Liver (tissue), 9 donors: ENCODE measurements around the gene DNMBP. TPM values are rescaled to one million over a fixed set of nuclear protein-coding genes. Genes with fewer than 3 reads are reported as not detected.

ENCODE experiments used
- DNase-seq: peaks from one replicate; pipeline ENCODE4 v3.0.0-alpha.2; 2017; ENCODE audit warnings: low spot score
- H3K27ac ChIP-seq, 2 donors: one replicate each; pipeline ENCODE4 v1.7.0; 2013; ENCODE audit warnings: inconsistent platforms in 2 of 2, low read length in 2 of 2, control low read depth in 1 of 2, low read depth in 1 of 2, mild to moderate bottlenecking in 1 of 2
- H3K27me3 ChIP-seq, 4 donors: one replicate each; pipeline versions ENCODE4 v1.6.1 to v1.7.0; 2013; ENCODE audit warnings: low read length in 3 of 4, inconsistent platforms in 1 of 4, mild to moderate bottlenecking in 1 of 4, moderate library complexity in 1 of 4; ENCODE audit not compliant: control insufficient read depth in 4 of 4, insufficient read depth in 4 of 4
- H3K36me3 ChIP-seq, 4 donors: one replicate each; pipeline versions ENCODE4 v1.6.1 to v1.7.0; 2013; ENCODE audit warnings: low read length in 3 of 4, mild to moderate bottlenecking in 3 of 4, low read depth in 1 of 4, moderate library complexity in 1 of 4; ENCODE audit not compliant: control insufficient read depth in 4 of 4, insufficient read depth in 3 of 4
- H3K4me1 ChIP-seq, 4 donors: one replicate each; pipeline versions ENCODE4 v1.6.1 to v1.7.0; 2013; ENCODE audit warnings: low read length in 3 of 4, mild to moderate bottlenecking in 3 of 4, moderate library complexity in 1 of 4; ENCODE audit not compliant: control insufficient read depth in 4 of 4, insufficient read depth in 4 of 4
- H3K4me3 ChIP-seq, 3 donors: one replicate each; pipeline versions ENCODE4 v1.6.1 to v1.7.0; 2013; ENCODE audit warnings: low read length in 3 of 3, control low read depth in 1 of 3, low read depth in 1 of 3, mild to moderate bottlenecking in 1 of 3
- H3K9ac ChIP-seq, 2 donors: one replicate each; pipeline ENCODE4 v1.7.0; 2013; ENCODE audit warnings: low read length in 2 of 2, mild to moderate bottlenecking in 2 of 2, moderate library complexity in 2 of 2, control low read depth in 1 of 2, low read depth in 1 of 2
- H3K9me3 ChIP-seq, 4 donors: one replicate each; pipeline versions ENCODE4 v1.6.1 to v1.7.0; 2013; ENCODE audit warnings: low read length in 3 of 4; ENCODE audit not compliant: control insufficient read depth in 4 of 4
- CTCF ChIP-seq: fragments of 150-350 bp; IDR thresholded peaks from 2 replicates; pipeline ENCODE4 v1.5.1; 2017; ENCODE audit warnings: improper control_type of control experiment, low read depth, low read length; ENCODE audit not compliant: missing input control
- FOXA1 ChIP-seq: IDR thresholded peaks from 2 replicates; pipeline ENCODE4 v1.6.1; 2016; ENCODE audit warnings: antibody characterized with exemption
- FOXA2 ChIP-seq: IDR thresholded peaks from 2 replicates; pipeline ENCODE4 v1.6.1; 2016; ENCODE audit warnings: antibody characterized with exemption
- GABPA ChIP-seq, 2 donors: IDR thresholded peaks in 1 of 2; conservative IDR thresholded peaks in 1 of 2; 2 replicates each; pipeline ENCODE4 v1.6.1; 2016; ENCODE audit warnings: antibody characterized with exemption in 2 of 2, mild to moderate bottlenecking in 1 of 2, moderate library complexity in 1 of 2
- JUND ChIP-seq, 2 donors: IDR thresholded peaks; 2 replicates each; pipeline ENCODE4 v1.6.1; 2016; ENCODE audit warnings: antibody characterized with exemption in 2 of 2
- RAD21 ChIP-seq, 2 donors: IDR thresholded peaks; 2 replicates each; pipeline ENCODE4 v1.6.1; 2016; ENCODE audit warnings: antibody characterized with exemption in 2 of 2, mild to moderate bottlenecking in 2 of 2
- REST ChIP-seq: IDR thresholded peaks from 2 replicates; pipeline ENCODE4 v1.6.1; 2016; ENCODE audit warnings: antibody characterized with exemption, mild to moderate bottlenecking
- RXRA ChIP-seq, 2 donors: IDR thresholded peaks; 2 replicates each; pipeline ENCODE4 v1.6.1; 2017 to 2018; ENCODE audit warnings: antibody characterized with exemption in 2 of 2, mild to moderate bottlenecking in 1 of 2
- SP1 ChIP-seq: IDR thresholded peaks from 2 replicates; pipeline ENCODE4 v1.6.1; 2018; ENCODE audit warnings: antibody characterized with exemption, mild to moderate bottlenecking
- YY1 ChIP-seq: IDR thresholded peaks from 2 replicates; pipeline ENCODE4 v1.6.1; 2016; ENCODE audit warnings: antibody characterized with exemption, mild to moderate bottlenecking
- WGBS: extraction: QIAGEN DNeasy Blood & Tissue Kit; methylation state at CpG from one replicate; pipeline ENCODE4 v1.1.7; 2013; 5-methylcytosine and 5-hydroxymethylcytosine counted together
- polyA plus RNA-seq, 2 donors: library from polyadenylated mRNA; stranded (reverse) in 1 of 2; unstranded in 1 of 2; fragments of 200-250 nt in 1 of 2; fragments of >200 nt in 1 of 2; fragmentation: Nextera tagmentation in 1 of 2; extraction: Ambion mirVana in 1 of 2; gene quantifications; one replicate each; pipeline versions ENCODE4 v1.2.1 to v1.2.3, GENCODE V29; 2013 to 2015
- total RNA-seq, 2 donors: library from RNA; depleted of rRNA; stranded (reverse); fragments of >200 nt; gene quantifications; one replicate each; pipeline ENCODE4 v1.2.3, GENCODE V29; 2014
- TF ChIP-seq, protein P1 (sequence below): IDR thresholded peaks from 2 replicates; pipeline ENCODE4 v1.6.1; 2016; ENCODE audit warnings: antibody characterized with exemption
- TF ChIP-seq, protein P2 (sequence below): IDR thresholded peaks from 2 replicates; pipeline ENCODE4 v1.6.1; 2016; ENCODE audit warnings: antibody characterized with exemption
- donor health status: healthy.
- donor health status: healthy.
- donor health status: healthy.
- donor health status: healthy.
- donor health status: healthy.

The DNMBP gene
- total and polyA plus RNA-seq, 4 donors: 3.8 to 12.6 (median 5.3) TPM

- H3K27ac ChIP-seq: peak overlapping the region; percentile 75
Measured at GRCh38 chr10:100009283-100009792, 409 bp downstream of the DNMBP start.

GRCh38 chr10:100008708-100009282 is 952 bp downstream of the DNMBP start:
- Histone ChIP-seq H3K27me3 (no peaks in the 10 kb centered on the region), H3K9me3 (no peaks in the 10 kb centered on the region), H3K36me3 (no peaks in the 10 kb centered on the region), H3K9ac (peak overlapping the region; percentile 24 to 79), H3K4me3 (peak overlapping the region; percentile 75 to 97 (median 86)), H3K27ac (peak overlapping the region; percentile 75), H3K4me1 (peaks cover 6 to 42% (median 29%) of the 10 kb centered on the region in 4 donors)
- 15% methylated on average over 9 of the region's 9 CpGs for WGBS
- DNase-seq: no peak
- TF ChIP-seq FOXA1 (peak; percentile 61), FOXA2 (peak; percentile 89), GABPA (IDR thresholded peaks at IDR 0.05 in 1 of 2, conservative IDR thresholded peaks at IDR 0.05 in 1 of 2) (no peak)

More at GRCh38 chr10:100009283-100009792, 409 bp downstream of the DNMBP start:
- Histone ChIP-seq H3K4me3 (peak overlapping the region; percentile 75 to 97 (median 86)), H3K9me3 (no peaks in the 10 kb centered on the region), H3K36me3 (no peaks in the 10 kb centered on the region), H3K9ac (peak overlapping the region; percentile 24 to 79), H3K27me3 (no peaks in the 10 kb centered on the region), H3K4me1 (peaks cover 6 to 42% (median 29%) of the 10 kb centered on the region in 4 donors)
- TF ChIP-seq SP1 (no peak), JUND (IDR thresholded peaks at IDR 0.05) (no peak), RXRA (IDR thresholded peaks at IDR 0.05) (no peak), FOXA2 (no peak), REST (no peak), YY1 (peak; percentile 42), CTCF (peak; percentile 17), RAD21 (IDR thresholded peaks at IDR 0.05) (peak in 1 of 2 donors; percentile 29)
- TF ChIP-seq, protein P1, sequence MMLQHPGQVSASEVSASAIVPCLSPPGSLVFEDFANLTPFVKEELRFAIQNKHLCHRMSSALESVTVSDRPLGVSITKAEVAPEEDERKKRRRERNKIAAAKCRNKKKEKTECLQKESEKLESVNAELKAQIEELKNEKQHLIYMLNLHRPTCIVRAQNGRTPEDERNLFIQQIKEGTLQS: no peak
- TF ChIP-seq, protein P2, sequence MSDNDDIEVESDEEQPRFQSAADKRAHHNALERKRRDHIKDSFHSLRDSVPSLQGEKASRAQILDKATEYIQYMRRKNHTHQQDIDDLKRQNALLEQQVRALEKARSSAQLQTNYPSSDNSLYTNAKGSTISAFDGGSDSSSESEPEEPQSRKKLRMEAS: no peak
- DNase-seq: no peak
- under 1% methylated on average over 45 of the region's 45 CpGs for WGBS
